K562 (cell line): ENCODE results near the gene CPNE9. TPM values are rescaled to one million over a fixed set of nuclear protein-coding genes. Genes with fewer than 3 reads are reported as not detected.
A peak's percentile ranks its signal among the peaks of the same experiment; 100 is the strongest.

Experiments used
- ATAC-seq: fragments of 200-7000 bp; cut with Tn5 transposase; 3 replicates; pipeline ENCODE4 v1.9.1; 2020; ENCODE audit warnings: moderate library complexity
- BruUV-seq: library from RNA; stranded (reverse); fragments of 400-500 nt; replicated peaks from 2 replicates; lab custom pipeline; 2021; lab: Mats Ljungman, UMichigan
- CTCF ChIA-PET: fragments of 300-600 bp; formaldehyde crosslinking; extraction: SDS; loops from one replicate; lab custom pipeline; 2021; ENCODE audit warnings: low intra/inter-chr PET ratio; lab: Yijun Ruan, JAX
- POLR2A ChIA-PET: fragments of 300-600, 350-650 bp; sonication (Branson Sonifier 250); formaldehyde crosslinking; extraction: SDS; loops from one replicate; lab custom pipeline; 2021; ENCODE audit warnings: antibody characterized with exemption, inconsistent platforms; lab: Yijun Ruan, JAX
- DNase-seq, 4 experiments: peaks; one replicate each; pipeline versions ENCODE4 v3.0.0 to v3.0.0-alpha.2; 2011 to 2018; ENCODE audit warnings: low spot score in 3 of 4, mixed read lengths in 3 of 4; ENCODE audit errors: extremely low read depth in 1 of 4
- FAIRE-seq: peaks from 2 replicates; lab custom pipeline; 2011; peaks lifted over from hg19 to GRCh38; lab: Jason Lieb, UNC
- H2AFZ ChIP-seq: 2 replicates; pipeline ENCODE4 v1.6.0; 2011; ENCODE audit warnings: low read depth, low read length, control low read depth, inconsistent platforms
- H3K27ac ChIP-seq: fragments of 200-600 bp; 3 replicates; pipeline ENCODE4 v1.8.0; 2011; ENCODE audit warnings: low read depth, mild to moderate bottlenecking, control low read depth, inconsistent platforms, low read length, moderate library complexity, mixed read lengths; ENCODE audit errors: extremely low read depth
- H3K27me3 ChIP-seq, 2 experiments: fragments of 300-600 bp in 1 of 2; 2 replicates in 1 of 2; 3 replicates in 1 of 2; pipeline versions ENCODE4 v1.6.0 to v1.8.0; 2011; ENCODE audit warnings: inconsistent platforms in 2 of 2, low read length in 2 of 2, mild to moderate bottlenecking in 1 of 2, mixed read lengths in 1 of 2, moderate library complexity in 1 of 2; ENCODE audit not compliant: control insufficient read depth in 2 of 2, insufficient read depth in 2 of 2
- H3K36me3 ChIP-seq: fragments of 300-600 bp; 3 replicates; pipeline ENCODE4 v1.8.0; 2011; ENCODE audit warnings: mild to moderate bottlenecking, low read length, inconsistent platforms; ENCODE audit not compliant: control insufficient read depth, insufficient read depth
- H3K4me1 ChIP-seq, 2 experiments: fragments of 200-600 bp in 1 of 2; replicated peaks in 1 of 2; 2 replicates in 1 of 2; 3 replicates in 1 of 2; pipeline versions ENCODE4 v1.5.1 to v1.8.0; 2011; ENCODE audit warnings: inconsistent platforms in 2 of 2, low read length in 2 of 2, mild to moderate bottlenecking in 1 of 2, mixed read lengths in 1 of 2, moderate library complexity in 1 of 2; ENCODE audit not compliant: control insufficient read depth in 2 of 2, insufficient read depth in 2 of 2
- H3K4me2 ChIP-seq: 2 replicates; pipeline ENCODE4 v1.6.1; 2011; ENCODE audit warnings: low read length, control low read depth, inconsistent platforms, mixed read lengths; ENCODE audit not compliant: insufficient read depth
- H3K4me3 ChIP-seq: fragments of 200-600 bp; sonication (generic), shearing (Covaris generic); 2 replicates; pipeline ENCODE4 v1.5.1; 2016; ENCODE audit warnings: control low read depth, inconsistent platforms
- H3K79me2 ChIP-seq: fragments of 200-600 bp; 3 replicates; pipeline ENCODE4 v1.8.0; 2011; ENCODE audit warnings: low read length, inconsistent platforms; ENCODE audit not compliant: control insufficient read depth, insufficient read depth
- H3K9ac ChIP-seq, 2 experiments: 2 replicates each; pipeline versions ENCODE4 v1.6.0 to v1.6.1; 2011; ENCODE audit warnings: low read depth in 2 of 2, low read length in 2 of 2, control low read depth in 1 of 2, inconsistent platforms in 1 of 2, mild to moderate bottlenecking in 1 of 2, mixed read lengths in 1 of 2; ENCODE audit not compliant: insufficient read depth in 1 of 2
- H3K9me1 ChIP-seq: one replicate; pipeline ENCODE4 v1.6.0; 2011; ENCODE audit warnings: inconsistent platforms, mild to moderate bottlenecking, low read length, moderate library complexity; ENCODE audit not compliant: control insufficient read depth, insufficient read depth
- H3K9me3 ChIP-seq: replicated peaks from 2 replicates; pipeline ENCODE4 v1.5.1; 2011; ENCODE audit warnings: low read depth, low read length, inconsistent platforms; ENCODE audit not compliant: control insufficient read depth, insufficient read depth
- H4K20me1 ChIP-seq: replicated peaks from 2 replicates; pipeline ENCODE4 v1.6.1; 2011; ENCODE audit warnings: low read length, inconsistent platforms, mixed read lengths; ENCODE audit not compliant: control insufficient read depth, insufficient read depth
- POLR2G ChIP-seq: fragments of 200-400 bp; formaldehyde crosslinking; IDR thresholded peaks from 2 replicates; pipeline ENCODE4 v1.6.1; 2017; ENCODE audit warnings: low read depth, mild to moderate bottlenecking, antibody characterized with exemption, low read length, moderate library complexity
- RBFOX2 ChIP-seq: fragments of 200-400 bp; formaldehyde crosslinking; IDR thresholded peaks from 2 replicates; pipeline ENCODE4 v1.6.1; 2017; ENCODE audit warnings: low read depth, mild to moderate bottlenecking, low read length, moderate library complexity
- TBP ChIP-seq: optimal IDR thresholded peaks from 2 replicates; pipeline ENCODE3; 2011; ENCODE audit warnings: low read depth, low read length, improper control_type of control experiment
- ZBTB2 ChIP-seq: fragments of 450-650 bp; IDR thresholded peaks from 2 replicates; pipeline ENCODE4 v1.6.1; 2016; ENCODE audit warnings: antibody characterized with exemption
- WGBS: fragments of 100-300 bp; shearing (Covaris generic); methylation state at CpG from one replicate; pipeline ENCODE4 v1.1.6; 2016; ENCODE audit warnings: low coverage, mixed read lengths; ENCODE audit not compliant: insufficient coverage; ENCODE audit errors: missing lambda C conversion rate; 5-methylcytosine and 5-hydroxymethylcytosine counted together
- in situ Hi-C: fragments of 300-500 bp; cut with MboI; formaldehyde crosslinking; loops from 4 replicates; pipeline ENCODE4 v1.15.0; 2018; ENCODE audit warnings: inconsistent platforms, mixed read lengths
- intact Hi-C: fragments of 100-400 bp; cut with micrococcal nuclease; formaldehyde crosslinking; loops from 2 replicates; pipeline ENCODE4 v1.14.2; 2022
- polyA plus RNA-seq, 8 experiments: library from polyadenylated mRNA; depleted of rRNA in 4 of 8; stranded (reverse) in 5 of 8; unstranded in 3 of 8; fragments of >200 nt; fragmentation: Nextera tagmentation in 2 of 8; fragmentation: Illumina TruSeq in 1 of 8; extraction: Ambion mirVana in 2 of 8; extraction: Trizol in 1 of 8; gene quantifications; 2 replicates each; pipeline versions ENCODE4 v1.2.1 to v1.2.3, GENCODE V29; 2011 to 2014; ENCODE audit warnings: inconsistent platforms in 1 of 8, missing spikeins in 1 of 8
- total RNA-seq, 7 experiments: library from RNA; depleted of rRNA in 6 of 7; stranded (reverse); fragments of >200 nt in 6 of 7; fragmentation: Illumina TruSeq in 2 of 7; extraction: Trizol in 2 of 7; gene quantifications; 2 replicates each; pipeline versions ENCODE4 v1.2.1 to v1.2.3, GENCODE V29; 2011 to 2021; ENCODE audit warnings: low replicate concordance in 1 of 7

CPNE9 gene
- total and polyA plus RNA-seq, 9 of the 15 experiments (the other 6 are each of a cell fraction or from before 2014, with no cell fraction given), result 0.22 to 0.56 (median 0.29) TPM; not detected in 3

DNA sequence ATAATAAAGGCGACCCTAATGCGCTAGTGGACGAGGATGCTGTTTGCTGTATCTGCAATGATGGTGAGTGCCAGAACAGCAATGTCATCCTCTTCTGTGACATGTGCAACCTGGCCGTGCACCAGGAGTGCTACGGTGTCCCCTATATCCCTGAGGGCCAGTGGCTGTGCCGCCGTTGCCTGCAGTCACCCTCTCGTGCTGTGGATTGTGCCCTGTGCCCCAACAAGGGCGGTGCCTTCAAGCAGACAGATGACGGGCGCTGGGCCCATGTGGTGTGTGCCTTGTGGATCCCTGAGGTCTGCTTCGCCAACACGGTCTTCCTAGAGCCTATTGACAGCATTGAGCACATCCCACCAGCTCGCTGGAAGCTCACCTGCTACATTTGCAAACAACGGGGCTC is 35.5 kb downstream of the CPNE9 start:
- intact Hi-C loops, result no loop called here
- Histone ChIP-seq H3K27ac (no peak overlapping the region; the same call in 2 of the 3 replicates), H3K9me3 (no peaks in the 10 kb centered on the region), H3K4me3 (no peak overlapping the region), H3K36me3 (peaks cover 99% of the 10 kb centered on the region), H2AFZ (no peak overlapping the region), H3K27me3 (no peaks in the 10 kb centered on the region), H3K9ac (peak overlapping the region in 1 of 2 experiments; percentile 14; a peak in 1 of 4 replicates), H3K4me2 (no peak overlapping the region), H3K4me1 (peaks cover 0 to 8% of the 10 kb centered on the region in 2 experiments; a peak in 2 of 5 replicates), H3K79me2 (peaks cover 27% of the 10 kb centered on the region), H3K9me1 (no peaks in the 10 kb centered on the region), H4K20me1 (0 out of 2 replicates have a peak, but pooled peaks cover 11% of the 10 kb centered on the region)
- ATAC-seq (no peak), FAIRE-seq (no peak), DNase-seq (no peak)
- WGBS, result 91% methylated on average over 15 of the region's 15 CpGs
- ChIA-PET POLR2A (interaction anchor here (0.9 to 3.6 kb wide), 4 partner anchors 8 to 21 kb away, joined by 3 to 58 read pairs (median 8); partner anchors contain the start of genes BRPF1 and OGG1), CTCF (no interaction called here)
- BruUV-seq, result no TSS peak
- in situ Hi-C loops, result no loop called here
- TF ChIP-seq POLR2G (peak; percentile 57), ZBTB2 (no peak), TBP (no peak), RBFOX2 (0 out of 2 replicates have a peak, but pooled peaks have one; percentile 30)
